ENCODE results near the gene PROK2. TPM values are rescaled to one million over a fixed set of nuclear protein-coding genes. Genes with fewer than 3 reads are reported as not detected.

The PROK2 gene
- total RNA-seq, 1 donor from 2014 or later = 0.14 TPM

- TF ChIP-seq CTCF (IDR thresholded peaks at IDR 0.05; ENCODE audit: borderline replicate concordance) = no peak
- Histone ChIP-seq H3K27ac (replicated peaks) (no peak overlapping the region), H3K9me3 (replicated peaks) (no peaks in the 10 kb centered on the region), H3K4me1 (peaks cover 16% of the 10 kb centered on the region), H3K36me3 (no peaks in the 10 kb centered on the region), H3K4me3 (no peak overlapping the region), H3K27me3 (ENCODE audit: low read depth) (peaks cover 99% of the 10 kb centered on the region)
- DNase-seq = no peak
- intact Hi-C loops (cut with micrococcal nuclease) = no loop called here
Measured at GRCh38 chr3:71783152-71783551, 1.8 kb downstream of the PROK2 start.

GRCh38 chr3:71780430-71780829 lies 4.5 kb downstream of the PROK2 start:
- no peaks in the 10 kb centered on the region for H3K9me3 ChIP-seq (replicated peaks)
- H3K4me3 ChIP-seq = no peak overlapping the region
- peaks cover 94% of the 10 kb centered on the region for H3K27me3 ChIP-seq (ENCODE audit: low read depth)
- intact Hi-C loops (cut with micrococcal nuclease) = no loop called here
- no peak for DNase-seq
- H3K27ac ChIP-seq (replicated peaks) = no peak overlapping the region
- no peak for TF ChIP-seq CTCF (IDR thresholded peaks at IDR 0.05; ENCODE audit: borderline replicate concordance)
- no peaks in the 10 kb centered on the region for H3K36me3 ChIP-seq
- H3K4me1 ChIP-seq = peaks cover 13% of the 10 kb centered on the region

- TF ChIP-seq CTCF (IDR thresholded peaks at IDR 0.05; ENCODE audit: borderline replicate concordance) = no peak
- no peaks in the 10 kb centered on the region for H3K9me3 ChIP-seq (replicated peaks)
- no peak for DNase-seq
- intact Hi-C loops (cut with micrococcal nuclease) = no loop called here
- no peak overlapping the region for H3K27ac ChIP-seq (replicated peaks)
- peaks cover 9% of the 10 kb centered on the region for H3K4me1 ChIP-seq
- H3K27me3 ChIP-seq (ENCODE audit: low read depth) = peaks cover 94% of the 10 kb centered on the region
- no peak overlapping the region for H3K4me3 ChIP-seq
- no peaks in the 10 kb centered on the region for H3K36me3 ChIP-seq
Measured at GRCh38 chr3:71779674-71780377, 5.1 kb downstream of the PROK2 start.

- Histone ChIP-seq H3K27ac (replicated peaks) (no peak overlapping the region), H3K4me3 (no peak overlapping the region), H3K9me3 (replicated peaks) (no peaks in the 10 kb centered on the region), H3K36me3 (no peaks in the 10 kb centered on the region), H3K4me1 (no peaks in the 10 kb centered on the region), H3K27me3 (ENCODE audit: low read depth) (peaks cover 86% of the 10 kb centered on the region)
- TF ChIP-seq CTCF (IDR thresholded peaks at IDR 0.05; ENCODE audit: borderline replicate concordance) = no peak
- intact Hi-C loops (cut with micrococcal nuclease) = no loop called here
- DNase-seq = no peak
Measured at GRCh38 chr3:71778353-71778752, 6.6 kb downstream of the PROK2 start.

GRCh38 chr3:71776538-71776937 lies 8.4 kb downstream of the PROK2 start:
- Histone ChIP-seq H3K4me1 (no peaks in the 10 kb centered on the region), H3K4me3 (no peak overlapping the region), H3K36me3 (no peaks in the 10 kb centered on the region), H3K27me3 (ENCODE audit: low read depth) (peaks cover 83% of the 10 kb centered on the region), H3K9me3 (replicated peaks) (no peaks in the 10 kb centered on the region), H3K27ac (replicated peaks) (no peak overlapping the region)
- intact Hi-C loops (cut with micrococcal nuclease) = no loop called here
- no peak for TF ChIP-seq CTCF (IDR thresholded peaks at IDR 0.05; ENCODE audit: borderline replicate concordance)
- no peak for DNase-seq

Data from left ventricle myocardium inferior (tissue), 1 donor.